MM.1S (cell line): ENCODE results near the gene ENGASE.

Source experiments
- EZH2 ChIP-seq: fragments of 300-600 bp; sonication (generic); optimal IDR thresholded peaks from 2 replicates; pipeline ENCODE3; 2017; ENCODE audit warnings: low read depth, mild to moderate bottlenecking, antibody characterized with exemption, low read length, mixed read lengths
- TF ChIP-seq, protein P1 (sequence below): fragments of 300-600 bp; sonication (generic); IDR thresholded peaks from 2 replicates; pipeline ENCODE4 v1.5.1; 2016; ENCODE audit warnings: antibody characterized with exemption, low read length, mixed read lengths

DNA sequence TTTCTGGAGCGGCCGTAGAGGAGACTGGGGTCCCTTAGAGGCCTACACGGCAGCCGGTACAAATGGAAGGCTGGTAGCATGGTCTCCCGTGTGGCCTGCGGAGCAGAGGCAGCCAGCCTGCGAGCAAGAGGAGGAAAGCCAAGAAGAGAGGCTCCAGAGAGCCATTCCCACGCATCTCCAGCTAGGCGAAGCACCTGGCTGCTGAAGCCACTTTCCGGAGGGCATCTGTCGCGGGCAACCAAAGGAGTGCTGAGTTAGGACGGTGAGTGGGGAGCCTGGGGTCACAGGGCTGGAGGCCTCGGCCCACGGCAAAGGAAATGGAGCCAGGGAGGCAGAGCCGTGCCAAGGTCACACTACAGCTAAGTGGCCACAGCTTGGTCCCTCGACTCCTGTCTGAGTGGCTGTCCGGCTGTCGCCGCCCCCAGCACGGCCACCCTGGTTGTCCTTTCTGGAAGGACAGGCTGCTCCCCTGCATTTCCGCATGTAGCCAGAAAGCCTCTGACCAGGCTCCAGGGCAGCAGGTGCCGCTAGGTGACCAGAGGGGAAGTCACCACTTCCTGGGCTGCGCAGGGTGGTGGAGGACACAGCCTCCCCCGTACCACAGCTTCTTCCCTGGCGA is 33.7 kb downstream of the ENGASE start:
- TF ChIP-seq, protein P1, sequence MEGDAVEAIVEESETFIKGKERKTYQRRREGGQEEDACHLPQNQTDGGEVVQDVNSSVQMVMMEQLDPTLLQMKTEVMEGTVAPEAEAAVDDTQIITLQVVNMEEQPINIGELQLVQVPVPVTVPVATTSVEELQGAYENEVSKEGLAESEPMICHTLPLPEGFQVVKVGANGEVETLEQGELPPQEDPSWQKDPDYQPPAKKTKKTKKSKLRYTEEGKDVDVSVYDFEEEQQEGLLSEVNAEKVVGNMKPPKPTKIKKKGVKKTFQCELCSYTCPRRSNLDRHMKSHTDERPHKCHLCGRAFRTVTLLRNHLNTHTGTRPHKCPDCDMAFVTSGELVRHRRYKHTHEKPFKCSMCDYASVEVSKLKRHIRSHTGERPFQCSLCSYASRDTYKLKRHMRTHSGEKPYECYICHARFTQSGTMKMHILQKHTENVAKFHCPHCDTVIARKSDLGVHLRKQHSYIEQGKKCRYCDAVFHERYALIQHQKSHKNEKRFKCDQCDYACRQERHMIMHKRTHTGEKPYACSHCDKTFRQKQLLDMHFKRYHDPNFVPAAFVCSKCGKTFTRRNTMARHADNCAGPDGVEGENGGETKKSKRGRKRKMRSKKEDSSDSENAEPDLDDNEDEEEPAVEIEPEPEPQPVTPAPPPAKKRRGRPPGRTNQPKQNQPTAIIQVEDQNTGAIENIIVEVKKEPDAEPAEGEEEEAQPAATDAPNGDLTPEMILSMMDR = no peak
- TF ChIP-seq EZH2 = no peak
